PC-3 (cell line): ENCODE data around the gene WIPF1.

ENCODE experiments used
- CTCF ChIP-seq: fragments of 300-600 bp; sonication (generic); conservative IDR thresholded peaks from 2 replicates; pipeline ENCODE4 v1.5.1; 2017; ENCODE audit warnings: antibody characterized with exemption, low read depth, mild to moderate bottlenecking, low read length
- EZH2phosphoT487 ChIP-seq: fragments of 300-600 bp; sonication (generic); IDR thresholded peaks from 2 replicates; pipeline ENCODE4 v1.6.1; 2018; ENCODE audit warnings: mild to moderate bottlenecking, antibody characterized with exemption, low read length, borderline replicate concordance

GRCh38 chr2:174580951-174581350 is 16.7 kb downstream of the WIPF1 start:
- TF ChIP-seq CTCF: no peak
- TF ChIP-seq EZH2phosphoT487: no peak
